H1 (cell line): ENCODE data around the gene MRGPRX2. TPM values are rescaled to one million over a fixed set of nuclear protein-coding genes. Genes with fewer than 3 reads are reported as not detected.

Experiments
- BCL11A ChIP-seq, 2 experiments: IDR thresholded peaks; one replicate each; pipeline ENCODE4 v1.6.1; 2011; ENCODE audit warnings: low read depth in 2 of 2, low read length in 2 of 2, mild to moderate bottlenecking in 2 of 2
- BRCA1 ChIP-seq: IDR thresholded peaks from 2 replicates; pipeline ENCODE4 v1.6.1; 2012; ENCODE audit warnings: low read depth, low read length, improper control_type of control experiment
- CEBPB ChIP-seq: IDR thresholded peaks from 2 replicates; pipeline ENCODE4 v1.6.1; 2012; ENCODE audit warnings: low read depth, low read length
- CHD2 ChIP-seq: IDR thresholded peaks from 2 replicates; pipeline ENCODE4 v1.6.1; 2012; ENCODE audit warnings: low read length, improper control_type of control experiment
- CTBP2 ChIP-seq: IDR thresholded peaks from 2 replicates; pipeline ENCODE4 v1.7.0; 2011; ENCODE audit warnings: borderline replicate concordance, mild to moderate bottlenecking, moderate library complexity, mixed read lengths, low read length; ENCODE audit not compliant: insufficient read depth, insufficient read length
- EGR1 ChIP-seq: IDR thresholded peaks from 2 replicates; pipeline ENCODE4 v1.6.1; 2011; ENCODE audit warnings: low read depth, low read length, borderline replicate concordance
- EP300 ChIP-seq, 2 experiments: IDR thresholded peaks; 1 replicate in 1 of 2; 2 replicates in 1 of 2; pipeline ENCODE4 v1.6.1; 2011 to 2012; ENCODE audit warnings: low read depth in 2 of 2, low read length in 2 of 2, mild to moderate bottlenecking in 2 of 2, borderline replicate concordance in 1 of 2, inconsistent platforms in 1 of 2, moderate library complexity in 1 of 2
- EZH2 ChIP-seq: fragments of 200-600 bp; sonication (generic); IDR thresholded peaks from 2 replicates; pipeline ENCODE4 v1.7.1; 2012; ENCODE audit warnings: low read depth, mild to moderate bottlenecking, moderate library complexity, low read length, inconsistent platforms; ENCODE audit not compliant: severe bottlenecking
- GTF2F1 ChIP-seq: IDR thresholded peaks from 2 replicates; pipeline ENCODE4 v1.6.1; 2012; ENCODE audit warnings: low read depth, low read length, improper control_type of control experiment, borderline replicate concordance
- JUND ChIP-seq: IDR thresholded peaks from 2 replicates; pipeline ENCODE4 v1.6.1; 2011; ENCODE audit warnings: mild to moderate bottlenecking, improper control_type of control experiment, low read length
- KDM1A ChIP-seq: fragments of 200-600, 300-600 bp; sonication (generic); IDR thresholded peaks from 2 replicates; pipeline ENCODE4 v1.7.1; 2016; ENCODE audit warnings: mild to moderate bottlenecking, low read length, borderline replicate concordance
- KDM4A ChIP-seq: IDR thresholded peaks from one replicate; pipeline ENCODE4 v1.7.1; 2012; ENCODE audit warnings: low read depth, mild to moderate bottlenecking, moderate library complexity, low read length, inconsistent platforms; ENCODE audit not compliant: severe bottlenecking
- MAFK ChIP-seq: IDR thresholded peaks from 2 replicates; pipeline ENCODE4 v1.6.1; 2012; ENCODE audit warnings: low read depth, mild to moderate bottlenecking, improper control_type of control experiment, low read length
- NANOG ChIP-seq: IDR thresholded peaks from 2 replicates; pipeline ENCODE4 v1.6.1; 2011; ENCODE audit warnings: low read length, low read depth, mild to moderate bottlenecking, inconsistent platforms; ENCODE audit not compliant: insufficient read depth, poor library complexity, severe bottlenecking
- POLR2A ChIP-seq, 2 experiments: IDR thresholded peaks; 1 replicate in 1 of 2; 2 replicates in 1 of 2; pipeline ENCODE4 v1.6.1; 2011; ENCODE audit warnings: low read depth in 2 of 2, low read length in 2 of 2, mild to moderate bottlenecking in 2 of 2; ENCODE audit errors: control extremely low read depth in 1 of 2
- POLR2AphosphoS5 ChIP-seq: IDR thresholded peaks from 2 replicates; pipeline ENCODE4 v1.6.1; 2011; ENCODE audit warnings: low read depth, low read length
- POU5F1 ChIP-seq: IDR thresholded peaks from 2 replicates; pipeline ENCODE4 v1.6.1; 2011; ENCODE audit warnings: low read depth, mild to moderate bottlenecking, low read length, moderate library complexity
- RAD21 ChIP-seq, 2 experiments: IDR thresholded peaks in 1 of 2; conservative IDR thresholded peaks in 1 of 2; 2 replicates each; pipeline ENCODE4 v1.6.1; 2011; ENCODE audit warnings: low read depth in 2 of 2, low read length in 2 of 2, improper control_type of control experiment in 1 of 2, inconsistent platforms in 1 of 2, mild to moderate bottlenecking in 1 of 2, moderate library complexity in 1 of 2
- RFX5 ChIP-seq: IDR thresholded peaks from 2 replicates; pipeline ENCODE4 v1.6.1; 2011; ENCODE audit warnings: low read depth, low read length, improper control_type of control experiment, borderline replicate concordance
- SP1 ChIP-seq: IDR thresholded peaks from 2 replicates; pipeline ENCODE4 v1.6.1; 2011; ENCODE audit warnings: low read depth, low read length
- SP2 ChIP-seq: IDR thresholded peaks from 2 replicates; pipeline ENCODE4 v1.6.1; 2012; ENCODE audit warnings: mild to moderate bottlenecking, low read length, inconsistent platforms
- TAF1 ChIP-seq: IDR thresholded peaks from 2 replicates; pipeline ENCODE4 v1.6.1; 2011; ENCODE audit warnings: mild to moderate bottlenecking, low read depth, low read length
- TCF12 ChIP-seq: IDR thresholded peaks from 2 replicates; pipeline ENCODE4 v1.6.1; 2011; ENCODE audit warnings: low read depth, mild to moderate bottlenecking, low read length
- polyA plus RNA-seq, 7 experiments: library from polyadenylated mRNA; depleted of rRNA in 3 of 7; stranded (reverse) in 5 of 7; unstranded in 2 of 7; fragments of >200 nt in 5 of 7; fragments of 200-250 nt in 2 of 7; gene quantifications; 1 replicate in 5 of 7; 2 replicates in 1 of 7; 4 replicates in 1 of 7; pipeline versions ENCODE4 v1.2.1 to v1.2.3, GENCODE V29; 2011 to 2013; ENCODE audit warnings: missing spikeins in 2 of 7, mixed read lengths in 2 of 7
- total RNA-seq: library from RNA; stranded (reverse); fragmentation: NEBNext Ultra II Directional; extraction: Animal tissue kit (Norgen Biotek cat#: 25700); gene quantifications from 2 replicates; pipeline ENCODE4 v1.2.1, GENCODE V29; 2021
- TF ChIP-seq, protein P1 (sequence below): IDR thresholded peaks from 2 replicates; pipeline ENCODE4 v1.6.1; 2012; ENCODE audit warnings: inconsistent platforms

MRGPRX2 gene
- total and polyA plus RNA-seq, 2 of the 8 experiments (the other 6 are each of a cell fraction or from before 2014, with no cell fraction given) = not detected

DNA sequence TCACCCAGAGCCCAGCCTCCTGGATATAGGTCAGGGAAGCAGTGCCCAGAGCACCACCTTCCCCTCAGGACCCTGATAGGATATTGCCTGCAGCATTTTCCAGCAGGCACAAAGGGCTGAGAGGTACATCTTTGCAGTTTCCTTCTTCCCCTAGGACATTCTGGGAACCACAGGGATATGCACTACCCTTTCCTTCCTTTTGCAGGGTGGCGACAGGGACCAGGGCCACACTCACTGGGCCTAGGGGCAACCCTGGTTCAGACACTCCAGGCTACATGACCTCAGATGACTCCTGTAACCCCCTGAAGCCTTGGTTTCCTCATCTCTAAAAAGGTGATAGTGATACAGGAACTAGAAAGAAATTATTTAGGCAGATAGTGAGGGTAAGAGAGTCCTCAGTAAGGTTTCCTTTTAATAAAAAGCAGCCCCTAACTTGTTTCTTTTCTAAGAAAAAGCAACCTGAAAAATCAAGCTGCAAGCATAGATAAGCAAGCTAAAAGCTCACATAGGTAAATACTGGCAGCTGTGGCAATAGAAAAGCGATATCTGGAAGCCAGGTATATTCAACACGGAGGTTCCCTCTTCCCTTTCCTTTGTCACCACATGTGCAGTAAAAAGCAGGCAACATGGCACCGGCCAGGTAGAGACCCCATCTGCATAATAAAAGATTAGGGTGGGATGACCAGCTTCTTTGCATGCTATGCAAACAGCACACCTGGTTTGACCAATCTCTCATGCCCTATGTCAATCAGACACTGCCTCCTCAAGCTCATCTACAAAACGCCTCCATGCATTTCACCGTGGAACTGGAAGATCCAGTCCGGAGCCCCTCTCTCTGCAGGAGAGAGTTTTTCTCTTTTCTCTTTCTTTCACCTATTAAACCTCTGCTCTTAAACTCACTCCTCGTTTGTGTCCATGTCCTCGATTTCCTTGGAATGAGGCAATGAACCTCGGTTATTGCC is 13.2 kb upstream of the MRGPRX2 start (continued):
- 0 out of 2 replicates have a peak, but pooled peaks have one; percentile 3 for TF ChIP-seq CEBPB
- TF ChIP-seq BRCA1 = no peak
- TF ChIP-seq, protein P1, sequence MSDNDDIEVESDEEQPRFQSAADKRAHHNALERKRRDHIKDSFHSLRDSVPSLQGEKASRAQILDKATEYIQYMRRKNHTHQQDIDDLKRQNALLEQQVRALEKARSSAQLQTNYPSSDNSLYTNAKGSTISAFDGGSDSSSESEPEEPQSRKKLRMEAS = peak; percentile 41; the same call in 1 of the 2 replicates
- TF ChIP-seq EP300 (IDR thresholded peaks at IDR 0.05; ENCODE audit: borderline replicate concordance in 1 of 2, low read depth in 2 of 2, low read length in 2 of 2) = no peak
- no peak for TF ChIP-seq BCL11A (IDR thresholded peaks at IDR 0.05; ENCODE audit: low read depth in 2 of 2, low read length in 2 of 2)
- TF ChIP-seq POU5F1 = peak; percentile 17; the same call in 1 of the 2 replicates
- no peak for TF ChIP-seq RAD21 (IDR thresholded peaks at IDR 0.05 in 1 of 2, conservative IDR thresholded peaks at IDR 0.05 in 1 of 2; ENCODE audit: low read depth in 2 of 2, low read length in 2 of 2)
- TF ChIP-seq POLR2A (IDR thresholded peaks at IDR 0.05; ENCODE audit: control extremely low read depth in 1 of 2, low read depth in 2 of 2, low read length in 2 of 2) = no peak
- no peak for TF ChIP-seq JUND
- TF ChIP-seq CTBP2 = no peak
- TF ChIP-seq RFX5 = no peak
- no peak for TF ChIP-seq NANOG
- TF ChIP-seq KDM4A = no peak
- TF ChIP-seq TAF1 = no peak
- TF ChIP-seq MAFK = no peak
- no peak for TF ChIP-seq TCF12
- no peak for TF ChIP-seq SP1
- TF ChIP-seq EZH2 = no peak
- TF ChIP-seq EGR1 = no peak
- no peak for TF ChIP-seq SP2
- TF ChIP-seq KDM1A = no peak
- no peak for TF ChIP-seq CHD2
- no peak for TF ChIP-seq GTF2F1
- TF ChIP-seq POLR2AphosphoS5 = no peak
